ENCODE results near the gene CHST5.
A peak's percentile ranks its signal among the peaks of the same experiment; 100 is the strongest.
"Not testable (repeated sequence)": the region's sequence is repeated elsewhere in the genome, so short reads cannot be mapped to it uniquely, and the experiment has no call there.

Gene CHST5

GRCh38 chr16:75506107-75506506 lies 29.8 kb downstream of the CHST5 start:
- no peak for DNase-seq (ENCODE audit: low spot score)

DNA sequence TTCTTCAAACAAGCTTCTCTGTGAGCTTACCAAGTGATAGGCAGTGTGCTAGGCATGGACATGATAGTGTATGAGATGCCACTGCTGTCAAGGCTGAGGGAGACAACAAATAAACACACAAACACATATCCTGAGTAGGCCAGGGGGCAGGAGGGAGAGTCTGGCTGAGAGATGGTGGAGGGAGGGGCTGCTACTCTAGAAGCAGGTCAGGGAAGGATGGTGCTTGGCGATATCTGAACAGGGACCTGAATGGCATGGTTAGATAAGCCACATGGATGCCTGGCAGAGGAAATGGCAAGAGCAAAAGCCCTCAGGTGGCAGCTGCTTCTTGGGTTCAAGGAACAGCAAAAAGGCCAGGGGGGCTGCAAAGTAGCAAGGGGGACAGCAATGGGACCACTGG lies 32.1 kb downstream of the CHST5 start:
- no peak for DNase-seq (ENCODE audit: low spot score)

DNA sequence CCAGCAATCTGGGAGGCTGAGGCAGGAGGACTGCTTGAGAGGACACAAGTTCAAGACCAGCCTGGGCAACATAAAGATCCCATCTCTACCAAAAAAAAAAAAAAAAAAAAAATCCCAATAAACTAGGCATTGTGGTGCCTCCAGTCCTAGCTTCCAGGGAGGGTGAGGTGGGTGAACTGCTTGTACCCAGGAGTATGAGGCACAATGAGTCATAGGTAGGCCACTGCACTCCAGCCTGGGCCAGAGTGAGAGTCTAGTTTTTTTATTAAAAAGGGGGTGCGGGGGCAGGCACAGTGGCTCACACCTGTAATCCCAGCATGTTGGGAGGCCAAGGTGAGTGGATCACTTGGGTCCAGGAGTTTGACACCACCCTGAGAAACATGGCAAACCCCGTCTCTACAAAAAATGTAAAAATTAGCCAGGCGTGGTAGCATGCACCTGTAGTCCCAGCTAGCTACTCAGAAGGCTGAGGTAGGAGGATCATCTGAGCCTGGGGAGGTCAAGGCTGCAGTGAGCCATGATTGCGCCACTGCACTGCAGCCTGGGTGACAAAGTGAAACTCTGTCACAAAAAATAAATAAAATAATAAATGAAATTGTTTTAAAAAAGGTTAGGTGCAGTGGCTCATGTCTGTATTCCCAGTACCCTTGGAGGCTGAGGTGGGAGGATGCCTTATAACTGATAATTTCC lies 32.8 kb downstream of the CHST5 start:
- no peak for DNase-seq (ENCODE audit: low spot score)

GRCh38 chr16:75501820-75502219 lies 34.1 kb downstream of the CHST5 start:
- not testable (repeated sequence) for DNase-seq (ENCODE audit: low spot score)

DNA sequence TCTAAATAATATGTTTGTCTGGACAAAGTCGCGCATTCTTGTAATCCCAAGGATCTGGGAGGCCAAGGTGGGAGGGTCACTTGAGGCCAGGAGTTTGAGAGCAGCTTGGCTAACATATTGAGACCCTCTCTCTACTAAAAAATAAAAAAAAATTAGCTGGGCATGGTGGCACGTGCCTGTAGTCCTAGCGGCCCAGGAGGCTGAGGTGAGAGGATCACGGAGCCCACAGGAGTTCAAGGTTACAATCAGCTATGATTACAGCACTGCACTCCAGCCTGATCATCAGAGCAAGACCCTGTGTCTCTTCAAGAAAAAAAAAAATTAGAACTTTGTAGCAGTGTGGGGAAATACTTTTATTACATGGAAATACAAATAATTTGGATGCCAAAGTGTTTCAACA lies 34.5 kb downstream of the CHST5 start:
- no peak for DNase-seq (ENCODE audit: low spot score)

DNA sequence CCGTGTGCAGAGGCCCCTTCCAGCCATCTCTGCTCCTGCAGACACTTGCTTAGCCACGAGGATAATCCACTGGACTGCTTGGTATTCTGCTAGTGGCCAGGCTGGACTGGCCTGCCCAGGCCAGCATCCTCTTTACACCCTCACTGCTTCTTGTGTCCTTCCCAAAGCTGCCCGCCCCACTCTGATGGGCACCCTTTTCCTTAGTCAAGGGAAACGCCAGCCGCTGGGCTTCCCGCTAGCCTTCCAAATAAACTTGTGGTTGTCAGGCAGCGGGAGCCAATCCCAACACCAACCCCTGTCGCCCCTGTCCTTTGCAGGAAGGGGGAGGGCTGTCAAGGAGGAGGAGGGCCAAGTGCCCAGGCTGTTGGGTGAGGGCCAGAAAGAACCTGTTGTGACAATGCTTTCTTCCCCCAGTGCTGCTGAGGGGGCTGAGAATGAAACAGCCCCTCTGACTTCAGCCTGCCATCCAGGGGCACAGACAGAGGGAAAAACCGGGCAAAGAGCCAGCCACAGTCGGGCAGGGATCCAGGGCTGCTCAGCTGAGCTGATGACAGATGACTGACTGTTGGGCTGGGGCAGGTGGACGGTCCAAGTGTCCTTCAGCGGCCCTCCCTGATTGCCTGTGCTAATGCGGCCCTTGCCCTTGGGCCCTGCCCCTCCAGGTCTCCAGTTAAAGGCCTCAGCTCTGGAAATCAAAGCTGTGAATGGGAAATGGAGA lies 37.1 kb downstream of the CHST5 start:
- not testable (repeated sequence) for DNase-seq (ENCODE audit: low spot score)

DNA sequence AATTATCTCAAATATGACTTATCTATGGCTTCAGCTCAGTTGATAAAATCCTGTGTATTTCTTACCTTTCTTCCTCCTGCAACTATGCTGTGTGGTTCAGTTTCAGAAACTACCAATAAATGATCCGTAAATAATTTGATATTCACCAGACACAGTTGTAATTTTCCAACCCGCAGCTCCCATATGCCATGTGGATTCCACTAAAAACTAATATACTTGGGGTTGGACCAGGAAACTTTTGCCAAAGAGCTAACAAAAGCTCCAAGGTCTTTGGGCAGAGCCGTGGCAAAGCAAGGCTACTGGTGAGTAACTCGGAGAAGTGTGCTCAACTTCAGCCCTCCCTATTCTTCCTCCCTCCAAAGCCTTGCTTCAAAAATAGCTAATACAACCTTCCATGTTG lies 38.4 kb downstream of the CHST5 start:
- DNase-seq (ENCODE audit: low spot score), result no peak

- peak; percentile 78 for DNase-seq (ENCODE audit: low spot score)
Measured at GRCh38 chr16:75495076-75495674, 40.7 kb downstream of the CHST5 start, which contains the start of gene CHST6. Gene CHST6, minus strand, starts transcription at chr16:75495441. Its CDS starts 15,613 bp downstream, at chr16:75479828.

DNA sequence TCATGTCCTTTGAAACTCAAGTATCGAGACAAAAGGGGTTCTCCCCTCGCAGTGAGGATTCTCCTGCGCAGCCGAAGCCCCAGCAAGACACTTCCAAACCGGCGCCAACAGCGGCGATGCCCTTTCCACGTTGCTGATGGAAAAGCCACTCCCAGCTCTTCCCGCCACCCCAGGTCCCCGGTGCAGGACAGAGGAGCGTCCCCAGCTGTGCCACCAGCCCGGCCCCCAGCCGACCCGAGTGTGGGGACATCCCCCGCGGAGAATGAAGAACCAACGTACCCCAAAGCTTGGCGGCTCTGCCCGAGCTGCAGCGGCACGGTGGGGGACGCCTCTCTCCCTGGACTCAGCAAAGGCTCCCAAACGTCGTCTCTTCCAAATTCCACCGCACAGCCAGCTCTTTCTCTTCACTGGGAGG lies 41.2 kb downstream of the CHST5 start:
- no peak for DNase-seq (ENCODE audit: low spot score)

- no peak for DNase-seq (ENCODE audit: low spot score)
Measured at GRCh38 chr16:75494184-75494583, 41.7 kb downstream of the CHST5 start.

DNA sequence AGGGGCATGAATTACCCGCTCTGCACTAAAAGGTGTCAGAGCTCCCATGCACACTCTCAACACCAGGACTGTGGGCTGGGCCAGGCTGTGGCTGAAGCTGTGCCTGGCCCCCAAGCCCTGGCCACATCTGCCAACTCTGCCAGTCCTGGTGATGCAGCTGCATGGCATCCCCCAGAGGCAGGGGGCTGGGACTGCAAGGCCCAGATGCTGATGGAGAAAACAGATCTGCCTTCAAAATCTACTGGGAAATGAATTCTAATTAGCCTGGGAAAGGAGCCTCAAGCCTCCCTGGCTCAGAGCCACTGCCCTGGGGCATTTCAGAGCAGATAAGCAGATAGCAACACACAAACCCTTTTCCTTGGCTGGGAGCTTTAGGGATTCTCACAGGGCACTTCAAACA lies 44.0 kb downstream of the CHST5 start:
- no peak for DNase-seq (ENCODE audit: low spot score)

- no peak for DNase-seq (ENCODE audit: low spot score)
Measured at GRCh38 chr16:75488322-75488721, 47.6 kb downstream of the CHST5 start.

GRCh38 chr16:75486676-75487313 lies 49.1 kb downstream of the CHST5 start:
- DNase-seq (ENCODE audit: low spot score), result no peak

- no peak for DNase-seq (ENCODE audit: low spot score)
Measured at GRCh38 chr16:75486014-75486675, 49.8 kb downstream of the CHST5 start.

GRCh38 chr16:75485230-75486013 lies 50.5 kb downstream of the CHST5 start:
- no peak for DNase-seq (ENCODE audit: low spot score)

- DNase-seq (ENCODE audit: low spot score), result no peak
Measured at GRCh38 chr16:75483222-75483621, 52.7 kb downstream of the CHST5 start.

DNA sequence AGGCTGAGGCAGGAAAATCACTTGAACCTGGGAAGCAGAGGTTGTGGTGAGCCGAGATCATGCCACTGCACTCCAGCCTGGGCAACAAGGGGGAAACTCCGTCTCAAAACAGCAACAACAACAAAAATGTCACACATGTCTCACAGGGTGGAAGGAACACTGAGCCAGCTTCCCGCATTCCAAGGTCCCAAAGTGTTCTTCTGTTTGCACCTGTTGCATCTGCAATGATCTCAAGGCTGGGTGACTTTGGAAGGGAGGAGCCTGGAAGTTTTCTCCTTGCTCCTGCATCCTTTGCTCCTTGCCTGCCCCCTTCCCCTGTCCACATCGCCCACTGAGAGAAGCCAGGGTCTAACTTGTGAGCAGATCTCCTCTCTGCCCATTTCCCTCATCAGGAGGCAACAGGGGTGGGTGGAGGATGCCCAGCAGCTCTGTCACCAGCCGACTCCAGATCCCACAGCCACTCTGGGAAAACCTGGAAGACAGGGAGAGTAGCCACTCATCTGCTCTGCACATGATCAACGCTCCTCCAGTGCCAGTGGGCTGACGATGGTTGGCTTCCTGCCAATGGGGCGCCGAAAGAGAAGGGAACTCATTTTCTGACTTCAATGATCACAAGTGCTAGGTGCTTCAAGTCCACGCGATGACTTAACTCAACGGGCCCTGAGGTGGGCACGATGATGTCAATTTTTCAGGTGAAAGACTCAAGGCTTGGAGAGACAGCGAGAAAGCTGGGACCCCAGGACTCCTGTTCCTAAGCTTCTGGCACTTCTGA lies 53.3 kb downstream of the CHST5 start:
- DNase-seq (ENCODE audit: low spot score), result no peak

DNA sequence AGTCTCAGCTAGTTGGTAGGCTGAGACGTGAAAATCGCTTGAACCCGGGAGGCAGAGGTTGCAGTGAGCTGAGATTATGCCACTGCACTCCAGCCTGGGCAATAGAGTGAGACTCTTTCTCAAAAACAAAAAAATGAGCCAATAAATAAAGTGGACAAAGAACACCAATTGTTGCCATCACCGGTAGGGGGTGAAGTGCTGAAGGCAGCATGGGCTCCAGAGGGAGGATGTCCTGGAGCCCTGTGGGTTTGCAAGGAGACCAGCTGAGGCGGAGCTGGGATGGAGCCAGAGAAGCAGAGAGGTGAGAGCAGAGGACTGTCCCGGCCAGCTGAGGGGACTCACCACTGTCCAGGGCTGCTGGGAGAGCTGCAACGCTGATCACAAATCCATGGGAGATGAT lies 54.4 kb downstream of the CHST5 start:
- DNase-seq (ENCODE audit: low spot score), result no peak

GRCh38 chr16:75479421-75479990 lies 56.4 kb downstream of the CHST5 start:
- DNase-seq (ENCODE audit: low spot score), result no peak
